GM12865 (cell line): ENCODE results near the gene RHOT1.

Experiments used
- DNase-seq: peaks from one replicate; pipeline ENCODE4 v3.0.0; 2010; ENCODE audit warnings: low read depth
- H3K4me3 ChIP-seq: 2 replicates; pipeline ENCODE4 v1.5.1; 2011; ENCODE audit warnings: mild to moderate bottlenecking, low read depth, low read length, control low read depth
- CTCF ChIP-seq: IDR thresholded peaks from 2 replicates; pipeline ENCODE4 v1.5.1; 2011; ENCODE audit warnings: low read length, control low read depth, low read depth, inconsistent platforms; ENCODE audit not compliant: insufficient read depth; ENCODE audit errors: missing control alignments

RHOT1 gene

GRCh38 chr17:32265192-32265923 is 123.1 kb downstream of the RHOT1 start, which contains the start of gene RHBDL3:
RHBDL3 (plus strand) TSS chr17:32265832; CDS start chr17:32266190, 358 bp downstream.
- peak within 1 kb of the TSS; percentile 38 for H3K4me3 ChIP-seq
- no peak for DNase-seq

GRCh38 chr17:32266051-32266388 is 123.7 kb downstream of the RHOT1 start:
- DNase-seq = no peak
- TF ChIP-seq CTCF = no peak
- peak overlapping the region; percentile 38; the same call in 1 of the 2 replicates for H3K4me3 ChIP-seq

More at GRCh38 chr17:32265192-32265923, 123.1 kb downstream of the RHOT1 start, which contains the start of gene RHBDL3:
- no peak for TF ChIP-seq CTCF

- no peak for TF ChIP-seq CTCF
- no peak for DNase-seq
- peak overlapping the region; percentile 38 for H3K4me3 ChIP-seq
Measured at GRCh38 chr17:32266389-32267301, 124.3 kb downstream of the RHOT1 start.

- no peak for DNase-seq
- H3K4me3 ChIP-seq = no peak overlapping the region
- no peak for TF ChIP-seq CTCF
Measured at GRCh38 chr17:32267690-32268205, 125.4 kb downstream of the RHOT1 start.

- H3K4me3 ChIP-seq = no peak overlapping the region
- no peak for TF ChIP-seq CTCF
- DNase-seq = no peak
Measured at GRCh38 chr17:32268734-32269288, 126.5 kb downstream of the RHOT1 start.

- H3K4me3 ChIP-seq = no peak overlapping the region
- TF ChIP-seq CTCF = no peak
- no peak for DNase-seq
Measured at GRCh38 chr17:32269377-32269776, 127.1 kb downstream of the RHOT1 start.
